SKM-1 treated with dmso at 0.1 percent for 144 hours (cell line): ENCODE results near the gene ZNF646.
A peak's percentile ranks its signal among the peaks of the same experiment; 100 is the strongest.
"Not testable (repeated sequence)": the region's sequence is repeated elsewhere in the genome, so short reads cannot be mapped to it uniquely, and the experiment has no call there.

Experiments
- DNase-seq: peaks from one replicate; lab custom pipeline; 2025; ENCODE audit not compliant: unreplicated experiment; lab: John Stamatoyannopoulos, UW

Gene ZNF646

GRCh38 chr16:31083081-31083480 lies 8.9 kb downstream of the ZNF646 start:
- no peak for DNase-seq

GRCh38 chr16:31083556-31083955 lies 9.3 kb downstream of the ZNF646 start:
- DNase-seq: no peak

- no peak for DNase-seq
These were observed 9.8 kb downstream of the ZNF646 start for GRCh38 chr16:31083981-31084380.

- DNase-seq: peak; percentile 64
These were observed 10.5 kb downstream of the ZNF646 start for GRCh38 chr16:31084584-31085302.

- DNase-seq: no peak
These were observed 11.2 kb downstream of the ZNF646 start for GRCh38 chr16:31085411-31085810.

- no peak for DNase-seq
These were observed 11.8 kb downstream of the ZNF646 start for GRCh38 chr16:31085873-31086628.

- no peak for DNase-seq
These were observed 12.3 kb downstream of the ZNF646 start for GRCh38 chr16:31086629-31086906.

- DNase-seq: no peak
These were observed 13.3 kb downstream of the ZNF646 start for GRCh38 chr16:31087481-31087880.

GRCh38 chr16:31087971-31088370 lies 13.7 kb downstream of the ZNF646 start:
- no peak for DNase-seq

- DNase-seq: no peak
These were observed 14.4 kb downstream of the ZNF646 start, which contains the start of gene PRSS53 for GRCh38 chr16:31088459-31089183. Gene PRSS53 (minus strand): TSS chr16:31088943. CDS start chr16:31088809, 134 bp downstream.

GRCh38 chr16:31089199-31089598 lies 15.0 kb downstream of the ZNF646 start:
- DNase-seq: no peak

- no peak for DNase-seq
These were observed 16.3 kb downstream of the ZNF646 start for GRCh38 chr16:31090540-31090939.

- DNase-seq: no peak
These were observed 18.1 kb downstream of the ZNF646 start for GRCh38 chr16:31092330-31092729.

- DNase-seq: no peak
These were observed 19.0 kb downstream of the ZNF646 start for GRCh38 chr16:31093132-31093703.

- DNase-seq: no peak
These were observed 19.8 kb downstream of the ZNF646 start for GRCh38 chr16:31094088-31094423.

- DNase-seq: peak; percentile 97
These were observed 20.4 kb downstream of the ZNF646 start, which contains the start of gene VKORC1 for GRCh38 chr16:31094424-31095120. Gene VKORC1 (minus strand): TSS chr16:31094797. CDS start chr16:31094729, 68 bp downstream.

- no peak for DNase-seq
These were observed 25.8 kb downstream of the ZNF646 start for GRCh38 chr16:31099860-31100638.

GRCh38 chr16:31100876-31101641 lies 26.8 kb downstream of the ZNF646 start:
- DNase-seq: not testable (repeated sequence)

GRCh38 chr16:31105677-31106213 lies 31.5 kb downstream of the ZNF646 start:
- peak; percentile 88 for DNase-seq
